IPS-NIHi11 (cell line): Measurements from ENCODE around the gene SPAG9.

Source experiments
- DNase-seq: peaks from one replicate; pipeline ENCODE4 v3.0.0; 2012; ENCODE audit warnings: mixed read lengths, low spot score

SPAG9 gene

GRCh38 chr17:50939542-50939794 is 181.2 kb downstream of the SPAG9 start:
- DNase-seq, result no peak

GRCh38 chr17:50938821-50939541 is 181.7 kb downstream of the SPAG9 start:
- no peak for DNase-seq

- no peak for DNase-seq
These were observed 184.7 kb downstream of the SPAG9 start for GRCh38 chr17:50935996-50936266.

DNA sequence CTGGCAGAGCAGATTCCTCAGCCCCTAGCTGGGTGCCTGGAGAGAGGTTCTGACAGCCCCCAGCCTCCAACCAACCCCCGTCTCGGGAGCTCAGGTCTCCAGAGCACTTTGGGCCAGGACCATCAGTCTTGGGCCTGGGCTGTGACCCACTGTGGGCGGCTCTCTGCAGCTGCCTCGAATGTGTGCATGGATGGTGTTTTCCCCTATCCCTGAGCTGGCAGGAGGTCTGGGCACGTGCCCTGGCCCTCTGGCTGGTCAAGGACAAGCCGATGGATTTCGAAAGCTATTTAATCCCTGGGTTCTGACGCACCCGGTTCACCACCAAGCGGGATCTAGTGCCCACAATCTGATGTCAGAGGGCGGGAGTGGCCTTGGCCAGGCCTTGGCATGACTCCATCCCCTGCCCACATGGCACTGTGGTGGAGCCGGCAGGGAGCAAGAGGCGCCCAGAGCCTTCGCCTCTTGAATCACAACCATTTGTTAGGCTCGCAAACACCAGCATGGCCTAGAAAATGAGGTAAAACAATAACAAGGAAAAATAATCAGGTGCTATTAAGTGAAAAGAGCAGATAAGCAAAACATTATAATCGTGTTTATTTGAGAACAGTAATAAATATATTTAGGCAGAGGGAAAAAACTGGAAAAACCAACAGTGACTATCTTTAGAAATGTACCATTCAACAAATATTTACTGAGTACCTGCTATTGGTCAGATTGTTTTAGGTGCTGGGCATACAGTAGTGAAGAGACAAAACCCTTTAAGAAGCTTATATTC is 185.3 kb downstream of the SPAG9 start:
- DNase-seq, result no peak

- no peak for DNase-seq
These were observed 185.9 kb downstream of the SPAG9 start for GRCh38 chr17:50934672-50935220.

GRCh38 chr17:50934161-50934560 is 186.5 kb downstream of the SPAG9 start:
- no peak for DNase-seq

DNA sequence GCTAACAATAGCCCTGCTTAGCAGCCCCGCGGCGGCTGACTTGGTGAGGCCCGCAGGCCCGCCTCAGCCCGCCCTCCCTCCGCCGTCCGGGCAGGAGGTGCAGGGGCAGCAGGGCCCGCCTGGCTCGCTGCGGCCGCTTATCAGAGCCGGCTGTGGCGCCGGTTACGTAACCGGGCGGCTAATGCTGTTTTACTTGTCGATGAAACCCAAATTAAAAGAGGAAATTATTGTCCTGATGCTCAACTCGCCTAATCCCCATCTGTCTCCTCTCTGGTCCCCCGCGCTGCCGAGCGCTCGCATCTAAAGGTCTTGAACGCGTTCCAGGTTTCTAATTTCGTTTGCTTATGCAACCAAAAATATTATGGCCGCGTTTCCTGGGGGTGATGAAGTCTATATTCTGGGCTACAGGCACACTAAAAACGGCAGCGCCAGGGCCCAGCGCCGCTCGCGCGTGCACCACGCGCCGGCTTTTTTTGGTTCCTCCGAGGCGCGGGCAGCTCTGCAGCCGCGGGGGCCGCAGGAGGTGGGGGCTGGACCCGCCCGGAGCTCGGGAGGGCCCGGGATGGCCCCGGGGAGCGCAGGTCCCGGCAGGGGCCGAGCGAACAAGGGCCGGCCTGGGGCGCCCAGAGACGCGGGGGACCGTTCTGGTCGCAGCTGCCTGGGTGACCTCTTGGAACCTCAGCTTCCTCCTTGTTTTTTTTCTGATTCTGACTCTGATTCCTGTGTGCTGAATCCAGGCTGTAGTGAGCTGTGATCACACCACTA is 189.3 kb downstream of the SPAG9 start:
- DNase-seq, result peak; percentile 85

- DNase-seq, result no peak
These were observed 192.0 kb downstream of the SPAG9 start for GRCh38 chr17:50928646-50929045.

DNA sequence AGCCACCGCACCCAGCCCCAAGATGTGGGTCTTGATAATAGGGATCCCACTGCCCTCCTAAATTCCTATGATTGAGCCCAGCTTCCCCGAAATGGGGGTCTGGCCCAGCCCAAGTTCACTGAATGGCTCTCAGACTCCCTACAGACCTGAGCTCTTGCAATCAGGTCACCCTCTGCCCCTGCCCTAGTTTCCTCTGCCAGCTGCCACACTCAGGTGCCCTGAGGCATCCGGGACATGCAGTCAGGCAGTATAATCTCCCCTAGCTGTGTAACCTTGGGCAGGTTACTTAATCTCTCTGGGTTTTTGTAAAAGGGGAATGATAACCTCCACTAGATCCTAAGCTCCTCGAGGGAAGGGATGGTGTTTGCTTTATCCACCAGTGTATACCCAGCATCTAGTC is 193.4 kb downstream of the SPAG9 start:
- DNase-seq, result no peak

- DNase-seq, result no peak
These were observed 194.1 kb downstream of the SPAG9 start for GRCh38 chr17:50926523-50926922.

DNA sequence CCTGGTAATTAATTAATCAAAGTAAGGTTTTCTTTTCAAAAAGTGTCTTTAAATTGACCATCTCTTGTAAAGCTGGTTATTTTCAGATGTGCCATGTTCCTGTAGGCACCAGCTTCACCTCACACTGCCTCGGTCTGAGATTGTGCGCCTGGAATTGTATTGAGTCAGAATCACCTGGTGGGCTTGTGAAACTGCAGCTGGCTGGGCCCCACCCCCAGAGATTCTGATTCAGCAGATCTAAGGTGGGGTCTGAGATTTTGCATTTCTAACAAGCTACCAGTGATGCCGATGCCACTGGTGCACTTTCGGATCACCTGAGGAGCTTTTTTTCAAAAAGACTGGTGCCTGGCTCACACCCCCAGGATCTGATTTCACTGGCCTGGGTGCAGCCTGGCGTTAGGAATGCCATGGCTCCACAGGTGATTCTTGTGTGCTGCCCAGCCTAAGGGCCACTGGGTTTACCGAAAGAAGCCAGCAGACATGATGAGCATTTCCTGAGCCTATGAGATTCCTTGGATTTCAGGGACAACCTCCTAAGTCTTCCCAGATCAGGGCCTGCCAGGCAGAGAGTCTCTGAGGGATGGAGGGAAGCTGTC is 195.3 kb downstream of the SPAG9 start:
- DNase-seq, result no peak

DNA sequence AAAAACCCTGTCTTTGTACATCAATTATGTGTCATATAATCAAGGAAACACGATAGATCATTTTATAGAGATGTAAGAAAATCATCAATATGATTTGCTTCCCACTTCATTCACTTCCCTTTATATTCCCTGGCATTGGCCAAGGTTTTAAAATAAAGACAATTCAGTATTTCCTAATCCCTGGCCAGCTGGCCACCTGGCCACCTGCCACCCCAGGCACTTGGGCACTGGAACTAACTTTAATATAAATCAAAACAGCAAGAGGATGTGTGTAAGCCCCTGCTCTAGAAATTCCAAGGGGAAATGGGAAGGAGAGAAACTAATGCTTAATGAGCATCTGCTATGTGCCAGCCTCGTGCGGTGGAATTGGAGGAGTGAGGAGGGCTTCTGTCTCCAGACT is 195.9 kb downstream of the SPAG9 start:
- DNase-seq, result no peak

- no peak for DNase-seq
These were observed 196.4 kb downstream of the SPAG9 start for GRCh38 chr17:50924300-50924699.

DNA sequence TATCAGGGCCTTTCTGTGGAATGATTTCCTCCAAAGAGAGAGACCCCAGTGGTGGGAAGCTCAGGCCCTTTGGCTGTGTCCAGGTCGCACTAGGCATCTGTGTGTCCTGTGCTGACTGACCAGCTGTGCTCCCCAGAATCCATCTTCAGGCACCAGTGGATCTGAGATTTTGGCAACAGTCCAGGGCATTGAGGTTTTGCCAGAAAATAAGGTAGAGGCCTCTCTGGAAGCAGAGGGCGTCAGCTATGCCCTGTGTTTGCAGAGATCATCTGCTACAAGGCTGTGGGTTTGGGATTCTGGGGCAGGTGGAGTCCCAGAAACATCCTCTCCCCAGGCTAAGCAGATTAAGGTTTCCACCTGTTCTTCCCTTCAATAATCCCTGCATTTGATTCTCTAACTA is 197.1 kb downstream of the SPAG9 start:
- DNase-seq, result no peak

DNA sequence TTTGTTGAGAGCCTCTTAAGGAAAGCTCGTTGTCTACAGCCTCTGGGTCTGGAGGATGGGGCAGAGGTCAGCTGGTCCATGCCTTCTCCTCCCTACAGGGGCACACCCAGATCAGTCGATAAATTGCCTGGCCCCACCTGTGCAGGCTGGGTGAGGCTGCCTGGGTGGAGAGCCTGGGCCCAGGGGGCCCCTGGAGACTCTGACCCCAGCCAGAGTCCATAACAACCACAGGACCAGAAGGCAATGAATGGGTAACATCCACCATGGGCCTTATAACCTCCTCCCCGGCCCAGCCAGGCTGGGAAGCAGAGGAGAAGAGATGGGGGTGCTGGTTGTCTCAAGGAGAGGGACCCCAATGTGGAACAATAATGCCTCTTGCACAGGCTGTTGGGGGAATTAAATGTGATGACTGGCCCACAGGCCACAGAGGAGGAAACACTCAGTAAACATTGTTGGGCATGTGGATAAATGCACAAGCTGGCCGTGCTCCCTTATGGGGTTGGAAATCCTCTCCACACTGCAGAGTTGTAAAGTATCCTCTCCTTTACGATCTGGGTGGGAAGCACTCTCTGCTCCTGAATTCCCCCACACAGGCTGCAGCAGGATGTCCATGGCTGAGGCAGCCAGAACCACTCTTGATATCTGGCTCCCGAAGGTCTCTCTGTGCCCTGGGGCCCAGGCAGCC is 197.8 kb downstream of the SPAG9 start:
- DNase-seq, result no peak

DNA sequence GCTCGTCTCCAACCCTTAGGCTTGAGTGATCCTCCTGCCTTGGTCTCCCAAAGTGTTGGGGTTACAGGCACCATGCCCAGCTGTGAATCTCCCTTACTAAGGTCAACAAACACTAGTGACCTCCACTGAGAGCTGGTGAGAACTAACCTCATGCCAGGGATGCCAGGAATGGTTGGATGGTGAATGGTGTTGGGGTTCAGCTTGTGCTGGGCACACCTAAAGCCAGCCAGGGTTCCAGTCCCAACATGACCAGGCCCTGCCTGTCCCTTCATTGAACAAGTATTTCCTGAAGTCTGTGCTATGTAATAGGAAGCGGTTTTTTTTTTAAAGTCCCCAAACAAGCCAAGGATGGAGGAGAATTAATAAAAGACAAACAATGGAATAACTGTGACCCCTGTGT is 198.6 kb downstream of the SPAG9 start:
- DNase-seq, result no peak

DNA sequence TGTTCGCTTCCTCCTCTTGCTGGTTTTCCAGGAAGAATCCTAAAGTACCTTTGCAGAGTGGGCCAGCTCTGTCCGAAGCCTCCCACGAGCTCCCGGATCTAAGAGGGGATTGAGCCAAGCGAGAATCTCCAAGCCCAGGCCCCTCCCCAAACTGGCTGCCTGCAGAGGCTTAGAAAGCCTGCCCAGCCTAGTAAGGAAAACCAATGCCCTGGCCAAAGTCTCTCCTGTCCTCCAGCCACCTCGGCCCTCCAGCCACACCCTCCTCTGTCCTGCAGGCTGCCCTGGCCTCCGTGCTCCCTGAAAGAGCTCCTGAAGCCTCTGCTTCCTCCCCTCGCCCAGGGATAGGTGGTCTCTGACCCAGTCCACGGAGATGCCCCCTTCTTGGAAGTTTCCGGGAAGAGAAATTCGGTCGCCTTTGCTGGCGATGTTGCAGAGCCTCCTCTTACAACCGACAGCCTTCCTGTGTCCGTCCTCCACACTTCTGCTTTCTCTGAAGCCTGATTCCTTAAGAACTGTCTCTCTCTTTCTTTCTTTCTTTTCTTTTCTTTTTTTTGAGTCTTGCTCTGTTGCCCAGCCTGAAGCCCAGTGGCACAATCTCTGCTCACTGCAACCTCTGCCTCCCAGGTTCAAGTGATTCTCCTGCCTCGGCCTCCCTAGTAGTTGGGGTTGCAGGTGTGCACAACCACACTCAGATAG is 199.6 kb downstream of the SPAG9 start:
- no peak for DNase-seq

GRCh38 chr17:50920041-50920410 is 200.6 kb downstream of the SPAG9 start:
- DNase-seq, result no peak

DNA sequence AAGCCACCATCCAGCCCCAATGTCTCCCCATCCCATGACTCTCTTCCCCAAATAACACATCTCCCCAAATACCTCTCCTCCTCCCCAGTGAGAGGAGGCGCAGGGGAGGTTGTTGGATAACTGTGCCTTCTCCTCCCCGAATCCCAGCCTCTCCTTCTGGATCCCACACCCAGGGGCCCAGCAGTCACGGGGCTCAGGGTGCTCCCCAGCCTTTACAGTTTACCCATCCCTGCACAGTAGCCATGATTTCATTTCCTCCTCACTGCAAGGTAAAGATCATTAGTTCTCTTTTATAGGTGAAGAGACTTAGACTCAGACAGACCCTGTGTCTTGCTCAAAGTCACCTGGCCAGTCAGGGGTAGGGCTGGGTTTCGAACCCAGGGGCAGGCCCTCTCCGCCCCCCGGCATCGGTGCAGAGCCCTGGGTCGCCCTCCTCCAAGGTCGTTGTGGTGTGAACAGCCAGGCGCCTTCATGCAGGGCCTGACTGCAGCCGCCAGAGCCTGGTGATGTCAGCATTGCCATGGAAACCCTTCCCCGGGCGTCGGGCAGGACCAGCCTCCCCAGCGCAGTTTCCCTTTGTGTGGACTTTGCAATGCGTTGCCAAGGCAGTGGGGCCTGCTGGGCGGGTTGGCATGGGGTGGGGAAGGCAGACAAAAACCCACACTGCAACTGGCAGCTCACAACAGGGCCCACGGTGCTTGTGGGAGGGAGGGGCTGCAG is 201.2 kb downstream of the SPAG9 start:
- peak; percentile 95 for DNase-seq

DNA sequence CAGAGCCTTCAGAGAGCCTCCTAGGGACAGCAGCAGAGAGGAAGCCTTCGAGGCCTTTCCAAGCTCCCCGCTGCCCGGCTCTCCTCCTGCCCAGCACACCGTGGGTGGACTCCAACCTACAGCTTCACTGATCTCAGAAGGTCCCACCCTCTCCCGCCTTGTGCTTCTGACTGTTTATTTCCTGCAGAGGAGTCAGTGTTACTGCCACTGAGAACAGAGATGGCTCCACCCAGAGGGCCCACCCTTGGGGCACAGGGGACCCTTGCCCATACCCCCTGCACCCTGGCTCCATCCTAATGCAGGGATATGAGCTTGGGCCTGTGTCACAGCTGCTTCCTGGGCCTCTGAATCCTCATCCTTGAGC is 201.8 kb downstream of the SPAG9 start:
- no peak for DNase-seq
